K562 (cell line): ENCODE data around the gene ASCC3. TPM values are rescaled to one million over a fixed set of nuclear protein-coding genes. Genes with fewer than 3 reads are reported as not detected.

ENCODE experiments used
- ADNP ChIP-seq: fragments of 200-800 bp; sonication (Bioruptor generic); IDR thresholded peaks from 2 replicates; pipeline ENCODE4 v1.6.1; 2016; ENCODE audit warnings: missing genetic modification characterization, missing compliant biosample characterization
- ATF7 ChIP-seq: fragments of 450-650 bp; IDR thresholded peaks from 2 replicates; pipeline ENCODE4 v1.7.1; 2014; ENCODE audit warnings: mild to moderate bottlenecking, moderate library complexity
- CCAR2 ChIP-seq: fragments of 200-400 bp; formaldehyde crosslinking; IDR thresholded peaks from 2 replicates; pipeline ENCODE4 v1.6.1; 2017; ENCODE audit warnings: mild to moderate bottlenecking, low read depth, low read length
- HDAC6 ChIP-seq: IDR thresholded peaks from 2 replicates; pipeline ENCODE4 v1.6.1; 2012; ENCODE audit warnings: low read depth, mild to moderate bottlenecking, control low read depth, inconsistent platforms, low read length, moderate library complexity
- POLR2G ChIP-seq: fragments of 200-400 bp; formaldehyde crosslinking; IDR thresholded peaks from 2 replicates; pipeline ENCODE4 v1.6.1; 2017; ENCODE audit warnings: low read depth, mild to moderate bottlenecking, antibody characterized with exemption, low read length, moderate library complexity
- SMC3 ChIP-seq: conservative IDR thresholded peaks from 2 replicates; pipeline ENCODE4 v1.6.1; 2011; ENCODE audit warnings: low read depth, low read length, improper control_type of control experiment; ENCODE audit not compliant: insufficient read depth
- ZNF318 ChIP-seq, 2 experiments: fragments of 450-650 bp; IDR thresholded peaks; 2 replicates each; pipeline ENCODE4 v1.6.1; 2016; ENCODE audit warnings: mild to moderate bottlenecking in 2 of 2, borderline replicate concordance in 1 of 2, low read depth in 1 of 2, moderate library complexity in 1 of 2
- ZNF511 ChIP-seq: sonication (generic); formaldehyde crosslinking; IDR thresholded peaks from 2 replicates; pipeline ENCODE4 v1.8.0; 2022; ENCODE audit warnings: mild to moderate bottlenecking, missing genetic modification reagents
- ZSCAN29 ChIP-seq: fragments of 450-650 bp; IDR thresholded peaks from 2 replicates; pipeline ENCODE4 v1.6.1; 2017
- polyA plus RNA-seq, 8 experiments: library from polyadenylated mRNA; depleted of rRNA in 4 of 8; stranded (reverse) in 5 of 8; unstranded in 3 of 8; fragments of >200 nt; fragmentation: Nextera tagmentation in 2 of 8; fragmentation: Illumina TruSeq in 1 of 8; extraction: Ambion mirVana in 2 of 8; extraction: Trizol in 1 of 8; gene quantifications; 2 replicates each; pipeline versions ENCODE4 v1.2.1 to v1.2.3, GENCODE V29; 2011 to 2014; ENCODE audit warnings: inconsistent platforms in 1 of 8, missing spikeins in 1 of 8
- total RNA-seq, 7 experiments: library from RNA; depleted of rRNA in 6 of 7; stranded (reverse); fragments of >200 nt in 6 of 7; fragmentation: Illumina TruSeq in 2 of 7; extraction: Trizol in 2 of 7; gene quantifications; 2 replicates each; pipeline versions ENCODE4 v1.2.1 to v1.2.3, GENCODE V29; 2011 to 2021; ENCODE audit warnings: low replicate concordance in 1 of 7

The ASCC3 gene
- total and polyA plus RNA-seq, 9 of the 15 experiments (the other 6 are each of a cell fraction or from before 2014, with no cell fraction given), result 16.1 to 56.1 (median 33.9) TPM

- no peak for TF ChIP-seq ZNF318 (IDR thresholded peaks at IDR 0.05; ENCODE audit: borderline replicate concordance in 1 of 2, low read depth in 1 of 2)
- no peak for TF ChIP-seq HDAC6
- no peak for TF ChIP-seq ADNP (tag)
- TF ChIP-seq POLR2G, result no peak
- TF ChIP-seq ATF7, result no peak
- TF ChIP-seq CCAR2, result no peak
- no peak for TF ChIP-seq SMC3
- no peak for TF ChIP-seq ZSCAN29
- no peak for TF ChIP-seq ZNF511
Observed at GRCh38 chr6:100879317-100879716, 1.8 kb downstream of the ASCC3 start (continued).
